ENCODE measurements around the gene AGBL2. TPM values are rescaled to one million over a fixed set of nuclear protein-coding genes. Genes with fewer than 3 reads are reported as not detected.

The AGBL2 gene
- total RNA-seq, 1 donor from 2014 or later = 1.4 TPM

GRCh38 chr11:47705721-47706120 lies 9.4 kb downstream of the AGBL2 start:
- FAIRE-seq (no peak), DNase-seq (ENCODE audit: low read depth) (no peak)
- no peaks in the 10 kb centered on the region for H3K36me3 ChIP-seq (ENCODE audit: insufficient read depth, low read length)
- H3K27me3 ChIP-seq (ENCODE audit: insufficient read depth, low read length) = no peaks in the 10 kb centered on the region
- no peak overlapping the region for H2AFZ ChIP-seq (ENCODE audit: low read depth, low read length)
- H3K9ac ChIP-seq (ENCODE audit: low read length) = no peak overlapping the region
- Mint-ChIP-seq H3K27ac (ENCODE audit: unreplicated experiment) (no peak overlapping the region), H3K27me3 (ENCODE audit: low read depth, unreplicated experiment) (no peaks in the 10 kb centered on the region), H3K36me3 (ENCODE audit: low read depth, unreplicated experiment) (no peaks in the 10 kb centered on the region), H3K4me1 (ENCODE audit: low read depth, unreplicated experiment) (peaks cover 5% of the 10 kb centered on the region), H3K9me3 (ENCODE audit: unreplicated experiment) (peaks cover 2% of the 10 kb centered on the region), H3K4me3 (ENCODE audit: unreplicated experiment) (no peak overlapping the region)
- no peak overlapping the region for H3K27ac ChIP-seq (ENCODE audit: low read depth, low read length)
- no peaks in the 10 kb centered on the region for H3K9me3 ChIP-seq (ENCODE audit: insufficient read depth, low read depth, low read length)
- no peaks in the 10 kb centered on the region for H4K20me1 ChIP-seq (ENCODE audit: insufficient read depth, low read length)
- no peak overlapping the region for H3K4me3 ChIP-seq (ENCODE audit: insufficient read depth, low read depth, low read length)
- H3K4me1 ChIP-seq (ENCODE audit: insufficient read depth, low read length) = no peaks in the 10 kb centered on the region
- no peaks in the 10 kb centered on the region for H3K79me2 ChIP-seq (ENCODE audit: insufficient read depth, low read length)
- no peak overlapping the region for H3K4me2 ChIP-seq (ENCODE audit: low read length)
- TF ChIP-seq, protein P1, sequence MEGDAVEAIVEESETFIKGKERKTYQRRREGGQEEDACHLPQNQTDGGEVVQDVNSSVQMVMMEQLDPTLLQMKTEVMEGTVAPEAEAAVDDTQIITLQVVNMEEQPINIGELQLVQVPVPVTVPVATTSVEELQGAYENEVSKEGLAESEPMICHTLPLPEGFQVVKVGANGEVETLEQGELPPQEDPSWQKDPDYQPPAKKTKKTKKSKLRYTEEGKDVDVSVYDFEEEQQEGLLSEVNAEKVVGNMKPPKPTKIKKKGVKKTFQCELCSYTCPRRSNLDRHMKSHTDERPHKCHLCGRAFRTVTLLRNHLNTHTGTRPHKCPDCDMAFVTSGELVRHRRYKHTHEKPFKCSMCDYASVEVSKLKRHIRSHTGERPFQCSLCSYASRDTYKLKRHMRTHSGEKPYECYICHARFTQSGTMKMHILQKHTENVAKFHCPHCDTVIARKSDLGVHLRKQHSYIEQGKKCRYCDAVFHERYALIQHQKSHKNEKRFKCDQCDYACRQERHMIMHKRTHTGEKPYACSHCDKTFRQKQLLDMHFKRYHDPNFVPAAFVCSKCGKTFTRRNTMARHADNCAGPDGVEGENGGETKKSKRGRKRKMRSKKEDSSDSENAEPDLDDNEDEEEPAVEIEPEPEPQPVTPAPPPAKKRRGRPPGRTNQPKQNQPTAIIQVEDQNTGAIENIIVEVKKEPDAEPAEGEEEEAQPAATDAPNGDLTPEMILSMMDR (IDR thresholded peaks at IDR 0.05; ENCODE audit: insufficient read depth, low read depth, low read length) = no peak
- TF ChIP-seq EZH2 (IDR thresholded peaks at IDR 0.05; ENCODE audit: insufficient read depth, low read length) = no peak

GRCh38 chr11:47691979-47692378 lies 23.2 kb downstream of the AGBL2 start:
- no peak for FAIRE-seq
- H3K4me3 Mint-ChIP-seq (ENCODE audit: unreplicated experiment) = no peak overlapping the region
- no peak overlapping the region for H3K27ac ChIP-seq (ENCODE audit: low read depth, low read length)

DNA sequence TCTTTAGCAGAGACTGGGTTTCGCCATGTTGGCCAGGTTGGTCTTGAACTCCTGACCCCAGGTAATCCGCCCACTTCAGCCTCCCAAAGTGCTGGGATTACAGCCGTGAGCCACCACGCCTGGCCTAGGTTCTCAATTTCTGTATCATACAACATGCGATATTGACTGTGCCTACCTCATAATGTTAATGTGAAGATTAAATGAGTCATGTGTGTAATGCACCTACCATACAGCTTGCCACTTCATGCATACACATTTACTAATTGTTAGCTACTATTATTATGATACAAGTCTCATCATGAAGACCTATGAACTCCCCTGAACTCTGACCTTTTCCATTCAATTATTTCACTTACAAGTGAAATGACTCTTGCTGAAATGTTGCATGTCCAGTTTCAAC lies 25.7 kb downstream of the AGBL2 start:
- Histone ChIP-seq H2AFZ (ENCODE audit: low read depth, low read length) (no peak overlapping the region), H3K4me2 (ENCODE audit: low read length) (no peak overlapping the region), H3K4me3 (ENCODE audit: insufficient read depth, low read depth, low read length) (no peak overlapping the region), H3K9me3 (ENCODE audit: insufficient read depth, low read depth, low read length) (no peaks in the 10 kb centered on the region), H3K9ac (ENCODE audit: low read length) (no peak overlapping the region), H3K79me2 (ENCODE audit: insufficient read depth, low read length) (no peaks in the 10 kb centered on the region), H4K20me1 (ENCODE audit: insufficient read depth, low read length) (no peaks in the 10 kb centered on the region), H3K27me3 (ENCODE audit: insufficient read depth, low read length) (peaks cover 2% of the 10 kb centered on the region), H3K27ac (ENCODE audit: low read depth, low read length) (no peak overlapping the region), H3K36me3 (ENCODE audit: insufficient read depth, low read length) (no peaks in the 10 kb centered on the region), H3K4me1 (ENCODE audit: insufficient read depth, low read length) (no peaks in the 10 kb centered on the region)
- no peaks in the 10 kb centered on the region for H3K9me3 Mint-ChIP-seq (ENCODE audit: unreplicated experiment)
- H3K4me3 Mint-ChIP-seq (ENCODE audit: unreplicated experiment) = no peak overlapping the region
- H3K4me1 Mint-ChIP-seq (ENCODE audit: low read depth, unreplicated experiment) = no peaks in the 10 kb centered on the region
- H3K27me3 Mint-ChIP-seq (ENCODE audit: low read depth, unreplicated experiment) = peaks cover 4% of the 10 kb centered on the region
- FAIRE-seq (no peak), DNase-seq (ENCODE audit: low read depth) (no peak)
- H3K27ac Mint-ChIP-seq (ENCODE audit: unreplicated experiment) = no peak overlapping the region
- H3K36me3 Mint-ChIP-seq (ENCODE audit: low read depth, unreplicated experiment) = no peaks in the 10 kb centered on the region
- TF ChIP-seq, protein P1 (IDR thresholded peaks at IDR 0.05; ENCODE audit: insufficient read depth, low read depth, low read length) = no peak
- TF ChIP-seq EZH2 (IDR thresholded peaks at IDR 0.05; ENCODE audit: insufficient read depth, low read length) = no peak

More at GRCh38 chr11:47691979-47692378, 23.2 kb downstream of the AGBL2 start:
- no peak overlapping the region for H3K4me2 ChIP-seq (ENCODE audit: low read length)
- Mint-ChIP-seq H3K27me3 (ENCODE audit: low read depth, unreplicated experiment) (peaks cover 4% of the 10 kb centered on the region), H3K36me3 (ENCODE audit: low read depth, unreplicated experiment) (no peaks in the 10 kb centered on the region), H3K4me1 (ENCODE audit: low read depth, unreplicated experiment) (no peaks in the 10 kb centered on the region), H3K27ac (ENCODE audit: unreplicated experiment) (no peak overlapping the region), H3K9me3 (ENCODE audit: unreplicated experiment) (no peaks in the 10 kb centered on the region)
- no peak overlapping the region for H3K9ac ChIP-seq (ENCODE audit: low read length)
- no peaks in the 10 kb centered on the region for H3K36me3 ChIP-seq (ENCODE audit: insufficient read depth, low read length)
- H4K20me1 ChIP-seq (ENCODE audit: insufficient read depth, low read length) = no peaks in the 10 kb centered on the region
- peaks cover 2% of the 10 kb centered on the region for H3K27me3 ChIP-seq (ENCODE audit: insufficient read depth, low read length)
- no peaks in the 10 kb centered on the region for H3K4me1 ChIP-seq (ENCODE audit: insufficient read depth, low read length)
- no peak for TF ChIP-seq EZH2 (IDR thresholded peaks at IDR 0.05; ENCODE audit: insufficient read depth, low read length)
- TF ChIP-seq, protein P1 (IDR thresholded peaks at IDR 0.05; ENCODE audit: insufficient read depth, low read depth, low read length) = no peak
- DNase-seq (ENCODE audit: low read depth) = no peak
- H3K79me2 ChIP-seq (ENCODE audit: insufficient read depth, low read length) = no peaks in the 10 kb centered on the region
- no peaks in the 10 kb centered on the region for H3K9me3 ChIP-seq (ENCODE audit: insufficient read depth, low read depth, low read length)
- no peak overlapping the region for H2AFZ ChIP-seq (ENCODE audit: low read depth, low read length)
- H3K4me3 ChIP-seq (ENCODE audit: insufficient read depth, low read depth, low read length) = no peak overlapping the region

All from astrocyte (in vitro differentiated cells and primary cell).